Neuron (in vitro differentiated cells): ENCODE data around the gene SRGAP3.
A peak's percentile ranks its signal among the peaks of the same experiment; 100 is the strongest.

Experiments
- H2AFZ ChIP-seq: one replicate; pipeline ENCODE4 v1.6.1; 2013; ENCODE audit warnings: low read depth, mild to moderate bottlenecking, inconsistent platforms, low read length, moderate library complexity
- H3K27me3 ChIP-seq: one replicate; pipeline ENCODE4 v1.6.1; 2013; ENCODE audit warnings: low read length; ENCODE audit not compliant: insufficient read depth
- H3K36me3 ChIP-seq: one replicate; pipeline ENCODE4 v1.6.1; 2013; ENCODE audit warnings: low read length; ENCODE audit not compliant: insufficient read depth
- H3K4me1 ChIP-seq: one replicate; pipeline ENCODE4 v1.6.1; 2013; ENCODE audit warnings: low read length; ENCODE audit not compliant: insufficient read depth
- H3K4me3 ChIP-seq: 2 replicates; pipeline ENCODE4 v1.5.1; 2013; ENCODE audit warnings: mild to moderate bottlenecking, low read length, moderate library complexity
- H3K9me3 ChIP-seq: one replicate; pipeline ENCODE4 v1.6.1; 2013; ENCODE audit warnings: low read length

SRGAP3 gene

GRCh38 chr3:9278085-9278484, 28.6 kb upstream of the SRGAP3 start:
- Histone ChIP-seq H3K36me3 (no peaks in the 10 kb centered on the region), H3K27me3 (no peaks in the 10 kb centered on the region), H3K4me3 (no peak overlapping the region), H2AFZ (no peak overlapping the region), H3K9me3 (no peaks in the 10 kb centered on the region), H3K4me1 (peaks cover 26% of the 10 kb centered on the region)

GRCh38 chr3:9276761-9277370, 27.4 kb upstream of the SRGAP3 start:
- H3K9me3 ChIP-seq = no peaks in the 10 kb centered on the region
- peaks cover 26% of the 10 kb centered on the region for H3K4me1 ChIP-seq
- no peaks in the 10 kb centered on the region for H3K27me3 ChIP-seq
- no peak overlapping the region for H3K4me3 ChIP-seq
- no peaks in the 10 kb centered on the region for H3K36me3 ChIP-seq
- no peak overlapping the region for H2AFZ ChIP-seq

GRCh38 chr3:9271903-9272302, 22.5 kb upstream of the SRGAP3 start:
- Histone ChIP-seq H3K27me3 (no peaks in the 10 kb centered on the region), H3K9me3 (no peaks in the 10 kb centered on the region), H3K4me3 (no peak overlapping the region), H2AFZ (no peak overlapping the region), H3K36me3 (no peaks in the 10 kb centered on the region), H3K4me1 (no peaks in the 10 kb centered on the region)

DNA sequence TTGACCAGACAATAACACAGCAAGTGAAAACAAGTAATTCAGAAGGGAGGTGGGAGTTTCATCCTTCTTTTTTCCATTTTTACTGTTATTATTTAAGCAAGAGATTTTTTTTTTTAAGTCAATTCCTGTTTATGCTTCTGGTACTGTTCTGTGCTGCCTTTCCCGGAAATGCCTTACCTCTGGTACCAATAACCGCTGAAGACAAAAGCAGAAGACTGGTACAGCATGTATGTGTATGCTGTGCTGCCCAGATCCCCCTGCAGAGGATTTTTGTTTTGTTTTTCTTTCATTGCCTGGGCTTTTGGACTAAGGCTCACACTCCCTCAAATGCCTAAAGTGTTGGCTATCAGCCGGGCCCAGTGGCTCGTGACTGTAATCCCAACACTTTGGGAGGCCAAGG, 21.3 kb upstream of the SRGAP3 start:
- Histone ChIP-seq H3K36me3 (no peaks in the 10 kb centered on the region), H3K27me3 (no peaks in the 10 kb centered on the region), H3K4me3 (no peak overlapping the region), H2AFZ (no peak overlapping the region), H3K4me1 (no peaks in the 10 kb centered on the region), H3K9me3 (no peaks in the 10 kb centered on the region)

GRCh38 chr3:9266716-9267115, 17.3 kb upstream of the SRGAP3 start:
- H3K4me1 ChIP-seq = no peaks in the 10 kb centered on the region
- H3K27me3 ChIP-seq = no peaks in the 10 kb centered on the region
- no peaks in the 10 kb centered on the region for H3K9me3 ChIP-seq
- no peaks in the 10 kb centered on the region for H3K36me3 ChIP-seq
- H3K4me3 ChIP-seq = no peak overlapping the region
- no peak overlapping the region for H2AFZ ChIP-seq

GRCh38 chr3:9260305-9260704, 10.9 kb upstream of the SRGAP3 start:
- Histone ChIP-seq H3K36me3 (no peaks in the 10 kb centered on the region), H3K4me1 (no peaks in the 10 kb centered on the region), H3K9me3 (no peaks in the 10 kb centered on the region), H3K4me3 (no peak overlapping the region), H2AFZ (no peak overlapping the region), H3K27me3 (no peaks in the 10 kb centered on the region)

DNA sequence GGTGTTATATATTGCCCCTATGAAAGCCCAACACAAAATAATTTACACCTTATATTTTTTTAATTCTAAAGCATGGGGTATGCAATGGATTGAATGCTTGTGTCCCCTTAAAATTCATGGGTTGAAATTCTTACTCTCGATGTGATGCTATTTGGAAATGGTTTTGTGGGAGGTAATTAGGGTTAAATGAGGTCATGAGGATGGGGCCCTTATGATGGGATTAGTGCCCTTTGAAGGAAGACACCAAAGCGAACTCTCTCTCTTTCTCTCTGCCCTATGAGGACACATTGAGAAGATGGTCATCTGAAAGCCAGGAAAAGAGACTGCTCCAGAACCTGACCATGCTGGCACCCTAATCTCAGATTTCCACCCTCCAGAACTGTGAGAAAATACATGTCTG, 7.6 kb upstream of the SRGAP3 start:
- Histone ChIP-seq H3K4me3 (no peak overlapping the region), H3K27me3 (no peaks in the 10 kb centered on the region), H3K4me1 (peaks cover 3% of the 10 kb centered on the region), H3K9me3 (no peaks in the 10 kb centered on the region), H3K36me3 (no peaks in the 10 kb centered on the region), H2AFZ (no peak overlapping the region)

DNA sequence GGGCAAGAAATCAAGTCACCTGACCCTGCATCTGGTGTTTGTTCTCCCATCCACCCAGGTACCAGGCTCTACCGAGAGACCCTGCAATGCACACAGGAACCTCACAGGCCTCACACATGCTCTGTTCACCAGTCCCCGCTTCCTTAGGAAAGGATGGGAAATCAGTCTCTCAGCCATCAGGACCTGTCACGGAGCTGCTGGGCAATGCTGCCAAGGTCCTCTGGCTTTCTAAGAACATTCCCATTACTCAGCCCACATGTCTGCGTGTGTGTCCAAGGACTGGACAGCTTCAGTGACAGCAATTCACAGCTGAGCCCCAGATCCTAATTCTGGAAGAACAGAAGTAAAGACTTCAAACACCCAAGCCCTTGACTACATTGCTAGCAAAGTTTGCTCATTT, 6.5 kb upstream of the SRGAP3 start:
- no peaks in the 10 kb centered on the region for H3K36me3 ChIP-seq

DNA sequence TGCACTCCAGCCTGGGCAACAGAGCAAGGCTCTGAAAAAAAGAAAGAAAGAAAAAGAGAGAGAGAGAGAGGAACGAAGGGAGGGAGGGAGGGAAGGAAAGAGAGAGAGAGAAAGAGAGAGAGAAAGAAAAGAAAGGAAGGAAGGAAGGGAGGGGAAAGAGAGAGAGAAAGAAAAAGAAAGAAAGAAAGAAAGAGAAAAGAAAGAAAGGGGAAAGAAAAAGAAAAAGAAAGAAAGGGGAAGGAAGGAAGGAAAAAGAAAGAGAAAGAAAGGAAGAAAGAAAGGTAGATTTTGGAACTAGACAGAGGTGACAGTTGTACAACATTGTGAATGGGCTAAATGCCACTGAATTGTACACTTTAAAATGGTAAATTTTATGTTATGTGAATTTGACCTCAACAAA, 5.3 kb upstream of the SRGAP3 start:
- H3K4me1 ChIP-seq = peaks cover 7% of the 10 kb centered on the region
- H3K27me3 ChIP-seq = no peaks in the 10 kb centered on the region
- no peak overlapping the region for H3K4me3 ChIP-seq
- no peaks in the 10 kb centered on the region for H3K9me3 ChIP-seq
- H2AFZ ChIP-seq = no peak overlapping the region
- no peaks in the 10 kb centered on the region for H3K36me3 ChIP-seq

More for the DNA sequence above, 6.5 kb upstream of the SRGAP3 start:
- no peaks in the 10 kb centered on the region for H3K27me3 ChIP-seq
- no peak overlapping the region for H2AFZ ChIP-seq
- H3K4me1 ChIP-seq = peaks cover 3% of the 10 kb centered on the region
- H3K4me3 ChIP-seq = no peak overlapping the region
- H3K9me3 ChIP-seq = no peaks in the 10 kb centered on the region

DNA sequence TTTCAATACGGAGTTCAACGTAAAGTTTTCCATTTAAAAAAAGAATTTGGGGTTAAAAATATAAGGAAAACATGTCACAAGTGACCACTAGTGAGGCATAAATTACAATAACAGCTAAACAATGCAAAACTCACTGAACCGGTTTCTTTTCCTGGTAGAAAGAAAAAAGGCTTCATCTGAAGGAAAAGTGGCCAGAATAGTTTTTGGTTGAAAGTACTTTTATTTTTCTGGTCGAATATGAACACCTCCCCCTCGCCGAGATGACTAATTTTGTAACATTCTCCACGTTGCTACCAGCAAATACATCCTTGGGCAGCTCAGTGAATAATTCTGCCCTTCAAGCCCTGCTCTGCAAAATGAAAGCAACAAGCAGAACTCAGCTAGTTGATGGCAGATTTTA, 3.9 kb upstream of the SRGAP3 start:
- Histone ChIP-seq H2AFZ (no peak overlapping the region), H3K4me1 (peaks cover 9% of the 10 kb centered on the region), H3K4me3 (no peak overlapping the region), H3K27me3 (no peaks in the 10 kb centered on the region), H3K9me3 (no peaks in the 10 kb centered on the region), H3K36me3 (no peaks in the 10 kb centered on the region)

- Histone ChIP-seq H2AFZ (no peak overlapping the region), H3K36me3 (no peaks in the 10 kb centered on the region), H3K4me3 (no peak overlapping the region), H3K9me3 (no peaks in the 10 kb centered on the region), H3K27me3 (no peaks in the 10 kb centered on the region), H3K4me1 (peaks cover 16% of the 10 kb centered on the region)
These were observed 1.8 kb upstream of the SRGAP3 start for GRCh38 chr3:9251055-9251786.

DNA sequence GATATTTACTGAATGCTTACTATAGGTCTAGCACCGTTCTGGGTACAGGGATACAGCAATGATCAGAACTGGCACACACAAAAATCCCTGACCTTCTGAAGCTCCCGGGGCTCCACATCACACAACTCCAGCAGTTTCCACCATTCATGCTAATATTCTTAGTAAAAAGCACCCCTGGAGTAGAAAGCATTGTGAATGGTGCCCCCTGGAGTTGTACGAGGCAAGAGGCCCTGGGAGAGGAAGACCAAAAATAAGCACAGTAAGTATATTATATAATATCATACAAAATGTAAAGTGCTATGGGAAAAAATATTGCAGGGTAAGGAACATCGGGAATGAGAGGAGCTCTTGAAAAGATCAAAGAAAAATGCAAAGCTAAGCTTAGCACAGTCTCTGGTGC, 790 bp upstream of the SRGAP3 start:
- H3K4me1 ChIP-seq = peaks cover 25% of the 10 kb centered on the region
- peaks cover 3% of the 10 kb centered on the region for H3K36me3 ChIP-seq
- H3K4me3 ChIP-seq = peak overlapping the region; percentile 77
- H3K9me3 ChIP-seq = no peaks in the 10 kb centered on the region
- H2AFZ ChIP-seq = no peak overlapping the region
- H3K27me3 ChIP-seq = no peaks in the 10 kb centered on the region

GRCh38 chr3:9248522-9249271, 749 bp downstream of the SRGAP3 start:
- Histone ChIP-seq H2AFZ (no peak overlapping the region), H3K4me3 (peak overlapping the region; percentile 77), H3K36me3 (peaks cover 6% of the 10 kb centered on the region)

More at GRCh38 chr3:9248522-9249271, 749 bp downstream of the SRGAP3 start:
- Histone ChIP-seq H3K4me1 (peaks cover 29% of the 10 kb centered on the region), H3K9me3 (no peaks in the 10 kb centered on the region), H3K27me3 (no peaks in the 10 kb centered on the region)
